GM19372 (cell line): ENCODE data around the gene FAM13A.

ENCODE experiments used
- ATAC-seq: cut with Tn5 transposase; IDR thresholded peaks from one replicate; pipeline ENCODE4 v1.9.1; 2021; ENCODE audit warnings: mild to moderate bottlenecking, low read depth, moderate library complexity; ENCODE audit not compliant: unreplicated experiment

The FAM13A gene

GRCh38 chr4:88792821-88793220 is 264.2 kb downstream of the FAM13A start:
- no peak for ATAC-seq

DNA sequence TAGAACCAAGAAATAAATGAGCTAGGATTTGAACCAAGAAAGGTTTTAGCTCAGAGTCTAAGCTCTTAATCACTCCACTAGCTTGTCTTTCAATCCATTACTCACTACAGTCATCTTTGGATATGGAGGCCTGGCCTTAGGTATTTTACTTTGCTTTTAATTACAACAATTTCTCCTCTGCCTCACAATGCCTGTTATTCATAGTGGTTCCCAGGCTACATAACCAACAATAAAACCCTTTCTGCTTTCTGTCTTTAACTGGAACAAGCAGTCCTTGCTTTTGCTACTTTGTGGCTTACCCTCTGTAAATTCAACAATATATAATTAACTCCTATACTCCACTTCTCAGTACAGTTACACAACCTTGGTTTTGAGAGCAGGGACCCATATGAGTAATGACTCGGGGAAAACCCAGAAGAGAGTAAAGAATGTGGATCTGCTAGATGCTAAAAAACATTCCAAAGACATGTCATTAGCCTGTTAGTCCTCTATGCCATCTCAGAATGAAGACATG is 264.7 kb downstream of the FAM13A start:
- peak; percentile 64 for ATAC-seq

- no peak for ATAC-seq
Observed at GRCh38 chr4:88791274-88791673, 265.7 kb downstream of the FAM13A start.

DNA sequence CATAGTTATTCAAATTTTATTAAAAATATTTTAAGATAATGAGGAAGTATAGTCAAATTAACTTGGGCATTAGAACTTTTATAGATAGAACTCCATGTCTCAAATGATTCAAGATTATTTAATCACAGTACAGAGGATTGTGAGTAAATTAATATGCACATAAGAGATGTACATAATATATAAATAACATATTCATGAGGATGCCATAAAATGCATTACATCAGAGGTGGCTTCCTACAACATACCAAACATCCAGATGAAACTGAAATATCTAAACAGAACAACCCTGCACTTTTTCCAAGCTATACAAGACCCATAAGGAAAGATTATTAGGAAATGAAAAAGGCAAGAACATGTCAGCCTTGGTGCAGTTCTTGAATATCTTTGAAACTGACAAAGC is 268.1 kb downstream of the FAM13A start:
- ATAC-seq: no peak

GRCh38 chr4:88788424-88788823 is 268.6 kb downstream of the FAM13A start:
- no peak for ATAC-seq

DNA sequence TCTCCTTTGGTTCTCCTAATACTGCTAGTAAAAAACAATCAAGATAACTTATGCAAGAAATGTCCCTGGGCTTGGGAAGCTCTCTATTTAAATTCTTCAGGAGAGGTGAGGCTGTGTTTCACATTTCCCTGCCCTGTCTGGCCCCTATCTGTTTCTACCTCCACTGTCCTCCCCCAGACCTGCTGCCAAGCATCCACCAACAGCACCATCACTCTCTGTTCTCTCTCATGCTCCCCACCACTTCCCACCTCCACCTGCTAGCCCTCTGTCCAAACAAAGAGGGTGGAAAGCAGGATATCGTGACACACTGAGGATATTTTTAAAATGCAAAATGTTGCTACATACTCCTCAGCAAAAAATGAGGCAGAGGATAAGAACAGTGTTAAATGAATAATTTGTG is 271.0 kb downstream of the FAM13A start:
- no peak for ATAC-seq

DNA sequence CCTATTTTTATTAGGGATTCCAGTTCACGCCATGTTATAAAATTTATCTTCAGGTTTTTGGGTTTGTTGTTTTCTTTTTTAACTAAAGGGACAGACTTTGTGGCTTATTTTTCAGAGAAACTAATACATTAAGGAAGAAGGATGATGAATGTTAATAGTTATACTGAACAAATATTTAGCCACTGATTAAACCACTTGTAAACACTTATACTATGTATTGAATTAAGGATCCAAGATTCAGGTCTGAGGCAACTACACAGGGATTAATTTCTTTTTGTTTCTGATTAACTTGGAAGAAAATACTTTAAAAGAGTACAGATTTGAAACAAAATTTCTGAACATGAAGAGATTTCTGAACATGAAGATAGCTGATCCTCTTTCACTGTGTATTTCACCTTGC is 276.6 kb downstream of the FAM13A start:
- no peak for ATAC-seq

DNA sequence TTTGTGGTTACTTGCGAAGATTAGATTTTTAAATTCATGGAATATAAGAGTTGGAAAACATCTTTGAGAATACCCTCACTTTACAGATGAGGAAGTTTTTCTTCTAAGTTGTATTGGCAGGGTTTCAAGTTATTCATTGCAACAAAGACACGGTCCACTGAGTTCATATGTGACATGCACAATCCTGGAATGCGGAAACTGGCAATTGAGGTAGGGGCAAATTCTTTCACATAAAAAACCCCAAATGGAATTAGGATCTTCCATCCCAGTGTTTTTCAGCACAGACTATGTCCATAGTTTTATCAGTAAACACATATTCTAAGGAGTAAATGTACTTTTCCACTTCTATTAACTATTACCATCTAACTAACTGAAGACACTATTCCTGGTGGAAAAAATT is 277.6 kb downstream of the FAM13A start:
- ATAC-seq: no peak

DNA sequence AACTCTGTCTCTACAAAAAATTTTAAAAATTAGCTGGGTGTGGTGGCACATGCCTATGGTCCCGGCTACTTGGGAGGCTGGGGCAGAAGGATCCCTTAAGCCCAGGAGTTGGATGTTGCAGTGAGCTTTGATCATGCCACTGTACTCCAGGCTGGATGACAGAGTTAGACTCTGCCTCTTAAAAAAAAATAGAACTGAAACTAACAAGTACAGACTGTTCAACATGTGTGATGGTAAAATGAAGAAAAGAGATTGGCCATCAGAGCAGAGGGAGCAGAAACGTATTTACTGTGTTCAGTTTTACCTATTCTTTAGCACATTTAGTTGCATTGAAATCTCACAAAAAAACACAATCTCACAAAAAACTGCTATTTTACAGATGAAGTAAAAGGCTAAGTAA is 281.5 kb downstream of the FAM13A start:
- no peak for ATAC-seq

DNA sequence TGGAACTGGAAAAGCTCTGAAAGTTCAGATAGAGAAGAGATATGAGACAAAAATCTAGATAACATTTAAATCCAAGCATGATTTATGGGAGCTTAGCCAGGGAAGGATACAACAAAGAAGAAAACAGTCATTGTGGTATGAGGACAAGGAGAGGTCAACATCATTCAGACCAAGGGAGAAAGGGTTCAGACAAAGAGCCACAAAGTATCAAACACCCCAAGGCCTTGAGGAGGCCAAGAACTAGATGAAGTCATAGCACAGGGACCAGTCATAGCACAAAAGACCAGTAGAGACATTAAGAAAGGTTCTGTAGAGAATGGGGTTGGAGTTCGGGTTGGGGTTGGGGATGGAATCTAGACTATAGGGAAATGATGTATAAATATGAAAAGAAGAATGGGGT is 282.0 kb downstream of the FAM13A start:
- ATAC-seq: no peak

DNA sequence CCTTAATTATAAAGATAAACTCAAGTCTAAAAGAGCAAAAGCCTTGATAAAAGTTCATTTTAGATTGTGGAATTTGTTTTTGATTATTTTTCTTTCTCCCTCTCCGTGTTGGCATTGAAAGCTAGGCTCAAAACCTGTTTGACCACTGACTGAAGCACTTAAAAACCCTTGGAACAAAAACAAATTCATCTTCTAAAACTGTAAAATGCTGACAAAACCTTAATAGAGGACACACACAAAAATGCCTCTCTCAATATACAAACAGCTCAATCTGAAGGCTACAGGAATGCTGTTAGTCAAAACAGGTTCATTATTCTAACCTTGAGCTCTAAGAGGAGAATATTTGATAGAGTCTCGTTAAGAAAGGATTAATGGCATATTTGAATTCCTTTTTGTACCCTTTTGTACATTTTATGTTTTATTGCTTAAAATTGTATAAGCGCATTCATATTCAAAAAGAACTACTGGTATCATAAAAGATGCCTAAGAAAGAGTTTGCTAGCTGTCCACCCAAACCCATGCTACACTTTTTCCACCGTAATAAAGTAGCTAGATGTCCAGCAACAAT is 285.0 kb downstream of the FAM13A start:
- no peak for ATAC-seq

DNA sequence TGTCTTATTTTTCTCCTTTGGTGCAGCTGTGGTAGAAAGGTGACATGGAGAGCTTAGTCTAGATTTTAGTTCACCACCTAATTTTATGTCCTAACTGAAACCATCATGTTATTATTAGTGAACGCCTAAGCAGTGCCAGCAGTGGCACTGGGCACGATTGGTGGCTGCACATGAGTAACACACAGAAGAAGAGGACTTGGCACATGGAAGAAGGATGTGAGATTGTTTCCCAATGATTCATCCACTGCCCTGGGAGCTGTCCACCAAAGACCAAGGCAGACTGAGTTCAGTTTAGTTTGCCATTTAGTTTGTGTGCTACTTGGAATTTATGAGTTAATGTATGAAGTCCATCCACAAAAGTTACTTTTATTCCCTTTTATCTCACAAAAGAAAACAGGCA is 291.3 kb downstream of the FAM13A start:
- ATAC-seq: no peak

DNA sequence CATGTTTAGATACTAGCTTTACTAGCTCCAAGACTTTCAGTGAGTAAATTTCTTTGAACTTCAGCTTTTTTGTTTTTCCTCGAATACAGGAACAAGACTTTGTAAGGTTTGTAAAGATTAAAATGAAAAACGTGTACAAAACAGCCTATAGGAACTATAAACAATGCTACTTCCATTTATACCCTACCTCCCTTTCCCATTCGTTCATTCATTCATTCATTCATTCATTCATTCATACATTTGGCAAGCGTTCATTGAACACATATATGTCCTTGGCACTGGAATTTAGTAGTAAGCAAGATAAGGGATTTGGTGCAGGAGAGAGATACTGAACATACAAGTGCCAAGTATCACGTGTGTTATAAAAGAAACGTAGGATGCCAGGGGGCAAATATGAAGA is 293.9 kb downstream of the FAM13A start:
- no peak for ATAC-seq

DNA sequence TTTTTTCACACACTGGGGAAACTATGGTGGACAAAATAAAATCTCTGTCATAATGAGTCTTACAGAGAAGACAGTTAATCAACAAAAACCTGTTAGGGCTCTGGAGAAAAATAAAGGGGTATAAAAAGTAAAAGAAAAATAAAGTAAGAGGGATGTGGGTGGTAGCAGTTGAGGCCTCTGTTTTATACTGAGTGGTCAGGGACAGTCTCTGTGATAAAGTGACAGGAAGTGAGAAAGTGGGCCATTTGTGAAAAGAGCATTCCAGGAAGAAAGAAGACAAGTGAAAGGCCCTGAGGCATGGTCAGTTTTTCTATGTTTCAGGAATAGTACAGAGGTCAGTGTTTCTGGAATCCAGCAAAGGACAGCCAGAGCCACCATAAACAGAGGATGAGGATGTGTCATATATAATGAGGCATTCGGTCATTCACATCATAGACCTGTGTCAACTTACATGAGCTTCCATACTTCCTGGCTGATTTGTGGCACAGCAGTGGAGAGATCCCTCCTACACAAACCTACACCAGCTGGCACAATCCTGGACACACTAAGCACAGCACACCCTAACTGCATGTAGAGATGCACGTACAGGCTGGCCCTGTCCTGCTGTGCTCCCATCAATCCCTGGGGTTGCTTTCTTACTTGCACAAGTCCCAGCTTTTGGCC is 295.0 kb downstream of the FAM13A start:
- no peak for ATAC-seq

DNA sequence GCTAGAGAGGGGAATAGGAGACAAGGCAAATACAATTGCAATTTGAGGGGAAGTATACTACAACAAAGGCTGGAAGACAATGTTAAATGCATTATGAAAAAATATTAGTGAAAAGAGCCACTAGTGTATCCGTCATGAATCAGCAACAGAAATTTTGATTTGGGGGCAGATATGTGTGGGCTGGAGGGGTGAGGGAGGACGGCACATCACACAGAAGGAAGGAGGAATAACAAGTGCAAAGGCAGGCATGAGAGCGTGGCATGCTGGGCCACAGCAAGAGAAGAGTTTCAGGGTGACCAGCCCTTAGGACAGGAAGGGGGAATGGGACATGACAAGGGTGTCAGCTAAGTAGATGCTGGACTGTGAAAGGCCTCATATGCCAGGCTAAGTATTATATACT is 295.6 kb downstream of the FAM13A start:
- ATAC-seq: no peak

DNA sequence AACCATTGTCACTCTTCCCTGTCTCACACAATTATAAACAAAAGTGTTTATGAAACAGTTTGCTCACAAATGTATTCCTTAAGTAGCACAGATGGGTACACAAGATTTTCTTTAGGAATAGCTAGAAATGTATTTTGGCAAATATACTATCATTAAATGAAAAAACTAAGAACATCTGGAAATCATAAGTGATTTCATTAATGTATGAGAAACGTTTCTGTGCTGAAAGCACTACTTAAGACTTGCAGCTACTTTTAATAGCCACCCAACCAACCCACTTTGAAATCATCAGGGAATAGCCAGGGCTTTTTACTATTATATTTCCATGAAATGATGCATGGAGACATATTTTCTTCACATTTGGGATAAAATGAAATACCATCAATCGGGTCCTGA is 297.1 kb downstream of the FAM13A start:
- no peak for ATAC-seq

- no peak for ATAC-seq
Observed at GRCh38 chr4:88759039-88759894, 297.7 kb downstream of the FAM13A start.

GRCh38 chr4:88758264-88758663 is 298.7 kb downstream of the FAM13A start:
- no peak for ATAC-seq

DNA sequence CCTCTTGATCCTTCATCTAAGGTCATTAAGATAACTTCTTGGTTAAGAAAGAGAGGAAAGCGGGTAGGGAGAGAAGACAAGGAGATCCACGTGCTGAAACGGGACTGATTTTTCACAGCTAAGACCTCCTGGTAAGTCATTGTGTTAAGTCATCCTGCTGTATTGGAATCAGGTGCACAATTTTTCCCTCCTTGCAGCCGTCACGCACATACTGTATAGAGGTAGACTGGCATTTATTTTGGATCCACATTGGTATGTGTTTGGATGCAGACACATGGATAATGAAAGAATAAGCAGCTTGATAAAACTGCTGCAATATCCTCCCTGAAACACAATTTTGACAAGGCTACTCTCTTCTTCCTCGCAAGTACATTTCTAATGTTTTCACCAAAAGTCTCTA is 299.2 kb downstream of the FAM13A start:
- no peak for ATAC-seq

DNA sequence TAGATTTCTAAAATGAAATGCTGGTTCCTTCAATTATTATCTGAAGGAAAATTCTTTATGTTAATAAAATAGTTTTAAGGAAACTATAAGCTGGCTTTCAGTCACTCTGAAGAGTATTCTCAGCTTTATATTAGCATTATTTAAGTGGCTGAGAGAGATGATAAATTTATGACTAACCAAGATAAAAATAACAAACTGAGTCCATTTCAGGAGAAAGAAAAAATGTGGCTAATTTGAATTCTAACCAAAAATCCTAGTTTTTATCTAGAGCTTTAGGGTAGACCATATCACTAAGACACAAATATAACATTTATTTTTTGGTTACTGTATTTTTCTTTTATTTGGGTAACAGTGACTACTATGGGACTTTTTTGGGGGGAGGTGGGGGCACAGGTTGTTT is 299.9 kb downstream of the FAM13A start:
- ATAC-seq: no peak

DNA sequence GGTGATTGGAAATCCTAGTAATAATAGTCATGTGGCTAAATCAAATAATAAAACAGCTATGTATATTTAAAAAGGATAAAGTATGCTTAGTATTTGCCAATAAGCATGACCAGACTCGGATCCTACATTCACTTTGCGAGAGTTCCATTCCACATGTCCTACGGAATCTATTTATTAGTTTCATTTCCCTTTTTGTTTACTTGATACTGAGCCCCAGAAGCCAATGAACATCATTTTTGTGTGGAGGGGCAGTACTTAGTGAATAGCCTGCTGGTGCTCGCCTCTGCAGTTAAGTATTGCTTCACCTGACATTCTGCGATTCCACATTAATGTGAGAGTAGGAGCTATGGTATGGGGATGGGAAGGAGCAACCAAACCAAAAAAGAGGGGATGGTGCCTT is 300.8 kb downstream of the FAM13A start:
- ATAC-seq: no peak

GRCh38 chr4:88755454-88755853 is 301.5 kb downstream of the FAM13A start:
- no peak for ATAC-seq
